DMS53 (cell line): ENCODE results near the gene CHD5.

Experiments
- DNase-seq: peaks from one replicate; lab custom pipeline; 2025; lab: John Stamatoyannopoulos, UW

The CHD5 gene

DNA sequence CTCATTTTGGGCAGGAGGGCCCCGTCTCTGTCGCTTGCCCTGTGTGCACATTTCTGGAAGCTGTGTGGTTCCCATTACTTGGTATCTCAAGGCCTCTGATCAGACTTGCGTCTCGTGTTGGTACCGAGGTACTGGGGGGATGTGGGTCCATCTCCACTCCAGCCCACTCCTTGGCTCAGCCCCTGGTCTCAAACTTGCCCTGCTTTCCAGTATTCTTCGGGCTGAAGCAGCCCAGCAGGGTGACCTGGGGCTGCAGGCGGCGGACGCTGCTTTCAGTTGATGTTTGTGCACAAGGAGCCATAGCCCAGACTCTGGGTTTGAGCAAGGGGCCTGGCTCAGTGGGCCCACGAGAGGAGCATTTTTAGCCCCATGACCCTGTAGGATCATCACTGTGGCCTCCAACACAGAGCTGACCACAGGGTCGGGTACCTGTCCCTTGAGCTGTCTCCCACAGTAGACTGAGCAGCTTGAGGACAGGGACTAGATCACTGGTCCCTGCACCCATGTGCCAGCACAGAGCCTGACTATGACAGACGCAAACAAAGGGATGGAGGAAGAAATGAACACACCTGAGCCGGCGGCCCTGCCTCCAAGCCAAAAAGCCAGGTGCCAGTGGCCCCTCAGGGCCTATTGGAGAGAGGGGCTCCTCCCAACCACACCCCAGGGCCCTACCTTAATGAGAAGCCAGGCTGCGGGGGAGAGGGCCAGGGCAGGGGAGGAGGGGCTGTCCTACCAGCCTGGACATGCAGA is 46.8 kb downstream of the CHD5 start:
- DNase-seq: no peak

DNA sequence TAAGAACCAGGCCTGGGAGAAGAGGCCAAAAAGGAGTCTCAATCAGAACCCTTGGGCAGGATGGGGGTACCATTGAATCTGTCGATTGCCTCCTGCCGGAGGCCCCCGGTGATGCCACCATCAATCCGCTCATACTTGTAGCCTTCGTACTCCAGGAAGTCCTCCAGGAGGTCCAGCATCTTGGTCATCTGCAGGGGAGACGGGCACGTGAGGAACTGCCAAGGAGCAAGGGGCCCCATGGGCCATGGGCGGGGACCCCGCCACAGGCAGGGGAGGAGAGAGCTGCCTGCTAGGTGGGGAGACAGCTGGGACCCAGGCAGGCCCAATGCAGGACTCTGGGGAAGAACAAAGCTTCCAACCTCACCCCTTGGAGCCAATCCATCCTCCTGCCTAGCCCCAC is 48.6 kb downstream of the CHD5 start:
- no peak for DNase-seq

DNA sequence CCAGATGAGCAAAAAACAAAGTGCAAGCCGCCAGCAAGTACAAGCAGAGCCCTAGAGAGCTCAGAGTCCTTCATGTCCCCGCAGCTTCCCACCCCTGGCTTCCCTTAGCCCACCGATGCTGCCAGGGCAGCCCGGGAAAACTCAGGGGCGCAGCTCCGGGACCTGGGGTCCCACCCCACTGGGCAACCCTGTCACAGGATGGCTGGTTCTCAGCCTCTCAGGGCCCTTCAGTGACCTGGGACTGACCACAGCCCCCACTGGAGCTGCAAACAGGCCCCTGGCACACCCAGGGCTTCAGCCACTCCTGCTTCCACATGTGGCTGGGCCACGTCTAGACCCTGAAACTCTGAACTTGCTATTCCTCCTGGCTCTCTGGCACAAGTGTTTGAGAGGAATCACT is 49.5 kb downstream of the CHD5 start:
- DNase-seq: no peak

DNA sequence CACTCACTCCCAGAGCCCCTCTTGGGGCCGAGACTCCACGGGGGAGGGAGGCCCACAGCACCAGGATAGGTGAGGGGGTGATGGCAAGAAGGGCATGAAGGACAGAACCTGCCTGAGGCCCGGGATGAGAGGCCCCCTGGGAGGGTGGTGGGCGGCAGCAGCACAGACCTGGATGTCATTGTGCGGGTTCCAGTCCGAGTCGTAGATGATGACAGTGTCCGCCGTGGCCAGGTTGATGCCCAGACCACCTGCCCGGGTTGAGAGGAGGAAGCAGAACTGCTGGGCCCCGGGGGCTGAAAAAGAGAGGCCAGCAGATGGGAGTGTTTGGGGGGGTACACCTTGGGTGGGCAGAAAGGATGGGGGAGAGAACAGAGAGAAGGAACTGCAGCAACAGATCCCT is 50.1 kb downstream of the CHD5 start:
- DNase-seq: no peak

DNA sequence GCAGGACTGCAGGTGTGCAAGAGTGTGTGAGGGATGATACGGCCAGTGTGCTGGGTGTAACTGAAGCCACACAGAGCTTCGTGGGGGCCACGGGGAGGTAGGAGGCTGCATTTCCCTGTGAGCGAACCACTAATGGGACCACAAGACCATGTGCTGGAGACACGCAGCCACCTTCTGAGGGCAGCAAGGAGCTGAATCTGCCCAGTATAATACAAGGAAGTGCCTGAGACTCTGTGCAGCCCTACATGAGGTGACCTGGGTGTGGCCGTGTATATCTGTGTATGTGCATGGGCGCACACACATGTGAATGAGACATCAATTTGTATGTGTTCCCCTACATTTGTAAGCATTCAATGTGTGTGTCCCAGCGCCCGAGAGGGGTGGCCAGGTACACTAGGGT is 50.8 kb downstream of the CHD5 start:
- DNase-seq: peak; percentile 22

DNA sequence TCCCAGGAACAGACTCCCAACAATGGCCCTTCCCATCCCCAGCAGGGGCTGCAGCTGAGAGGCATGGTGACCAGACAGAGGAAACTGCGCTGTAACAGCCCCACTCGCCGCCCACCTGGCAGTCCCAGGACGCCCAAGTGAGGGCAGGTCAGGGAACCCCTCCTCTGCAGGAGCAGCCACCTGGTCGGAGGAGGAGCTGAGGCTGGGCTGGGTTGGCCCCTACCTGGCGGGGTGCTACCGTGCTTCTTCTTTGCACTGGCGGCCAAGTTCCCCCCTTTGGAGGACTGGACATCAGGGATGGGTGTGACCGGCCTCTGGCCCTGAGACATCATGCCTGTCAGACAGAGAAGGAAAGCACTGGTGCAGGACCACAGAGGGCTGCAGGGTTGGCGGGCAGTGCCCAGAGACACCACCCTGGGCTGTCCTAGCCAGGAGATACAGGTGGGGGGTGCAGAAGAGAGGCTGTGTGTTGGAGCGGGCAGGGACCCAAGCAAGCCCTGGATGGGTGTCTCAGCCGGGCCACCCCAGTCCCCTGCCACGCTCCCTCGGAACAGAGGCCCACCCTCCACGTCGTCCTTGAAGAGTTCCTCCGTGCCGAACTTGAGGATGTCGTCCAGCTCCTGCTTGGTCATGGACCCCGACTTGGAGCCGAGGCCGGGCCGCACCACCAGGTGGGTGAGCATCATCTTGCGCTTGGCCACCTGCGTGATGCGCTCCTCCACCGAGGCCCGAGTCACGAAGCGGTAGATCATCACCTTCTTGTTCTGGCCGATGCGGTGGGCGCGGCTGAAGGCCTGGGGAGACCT is 51.6 kb downstream of the CHD5 start:
- DNase-seq: peak; percentile 50

DNA sequence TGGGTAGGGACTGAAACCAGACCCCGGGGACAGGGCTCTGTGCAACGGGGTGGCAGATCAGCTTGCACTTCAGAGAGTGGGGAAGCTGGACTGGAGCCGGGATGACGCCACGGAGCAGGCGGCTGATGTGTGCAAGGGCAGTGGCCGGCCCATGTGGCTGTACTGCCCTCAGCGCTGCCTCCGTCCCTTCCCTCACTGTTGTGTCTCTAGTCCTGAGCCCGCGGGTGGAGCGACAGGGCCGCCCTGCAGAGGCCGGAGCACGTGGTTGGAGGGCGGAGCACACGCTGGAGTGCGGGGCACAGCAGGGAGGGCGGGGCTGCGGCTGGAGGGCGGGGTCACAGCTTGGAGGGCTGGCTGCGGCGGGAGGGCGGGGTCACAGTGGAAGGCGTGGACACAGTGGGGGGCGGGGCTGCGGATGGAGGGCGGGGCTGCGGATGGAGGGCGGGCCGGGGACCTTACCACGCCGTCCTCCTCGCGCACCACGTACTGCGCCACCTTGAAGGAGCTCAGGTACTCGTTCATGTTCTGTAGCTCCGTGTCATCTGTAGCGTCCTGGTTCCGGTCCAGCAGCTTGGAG is 52.4 kb downstream of the CHD5 start:
- DNase-seq: peak; percentile 97

DNA sequence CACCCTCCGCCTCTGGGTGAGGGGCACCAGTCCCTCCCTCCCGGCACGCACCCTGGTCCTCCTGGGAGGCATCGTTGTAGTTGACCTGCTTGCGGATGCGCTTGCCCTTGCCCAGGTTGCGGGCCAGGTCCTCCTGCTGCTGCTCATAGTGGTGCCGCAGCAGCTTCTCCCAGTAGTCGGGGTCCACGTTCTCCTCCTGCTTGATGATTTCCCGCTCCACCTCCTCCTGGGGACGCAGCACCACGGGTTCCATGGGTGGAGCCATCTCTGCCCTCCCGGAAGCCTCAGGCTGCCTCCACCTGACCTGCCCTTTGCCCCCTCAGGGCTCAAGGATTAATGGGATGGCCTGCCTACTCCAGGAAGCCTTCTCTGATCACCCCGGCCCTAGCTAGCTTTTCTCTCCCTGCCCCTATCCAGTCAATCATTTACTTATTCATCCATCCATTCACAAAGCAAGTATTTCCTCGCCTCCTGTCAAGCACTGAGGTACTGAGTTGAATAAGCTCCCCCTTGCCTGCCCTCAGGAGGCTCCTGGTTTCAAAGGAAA is 53.5 kb downstream of the CHD5 start:
- DNase-seq: peak; percentile 28

DNA sequence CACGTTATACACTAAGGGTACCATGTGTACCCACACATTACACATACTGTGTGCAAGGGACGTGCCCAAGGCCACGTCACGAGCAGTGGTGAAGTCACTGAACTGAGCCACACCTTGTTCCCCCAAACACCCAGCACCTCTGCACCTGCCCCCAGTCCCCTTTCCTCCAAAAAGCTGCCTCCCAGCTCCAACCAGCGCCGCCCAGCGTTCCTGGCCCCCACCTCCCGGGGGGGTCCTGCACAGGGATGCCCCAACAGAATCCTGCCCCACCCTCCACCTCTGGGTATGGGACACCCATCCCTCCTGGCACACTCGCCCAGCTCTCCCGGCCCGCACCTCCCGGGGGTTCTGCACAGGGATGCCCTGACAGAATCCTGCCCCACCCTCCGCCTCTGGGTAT is 54.1 kb downstream of the CHD5 start:
- no peak for DNase-seq

DNA sequence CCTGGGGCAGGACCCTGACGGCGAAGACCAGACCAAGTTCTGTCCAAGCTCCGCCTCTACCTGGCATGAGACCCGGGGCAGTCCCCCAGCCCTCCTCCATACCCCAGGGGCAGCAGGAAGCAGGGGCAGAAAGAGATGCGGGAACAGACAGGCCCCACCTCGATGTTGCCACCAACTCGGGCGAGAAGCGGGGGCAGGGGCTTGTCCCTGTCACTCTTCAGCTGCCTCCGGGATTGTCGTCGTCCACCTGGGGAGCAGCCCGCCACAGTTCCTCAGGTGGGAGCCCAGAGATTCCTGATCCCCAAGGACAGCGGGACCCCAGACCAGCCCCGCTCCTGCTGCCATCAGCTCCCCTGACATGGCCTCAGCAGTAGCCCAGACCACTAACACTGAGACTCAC is 54.8 kb downstream of the CHD5 start:
- no peak for DNase-seq

DNA sequence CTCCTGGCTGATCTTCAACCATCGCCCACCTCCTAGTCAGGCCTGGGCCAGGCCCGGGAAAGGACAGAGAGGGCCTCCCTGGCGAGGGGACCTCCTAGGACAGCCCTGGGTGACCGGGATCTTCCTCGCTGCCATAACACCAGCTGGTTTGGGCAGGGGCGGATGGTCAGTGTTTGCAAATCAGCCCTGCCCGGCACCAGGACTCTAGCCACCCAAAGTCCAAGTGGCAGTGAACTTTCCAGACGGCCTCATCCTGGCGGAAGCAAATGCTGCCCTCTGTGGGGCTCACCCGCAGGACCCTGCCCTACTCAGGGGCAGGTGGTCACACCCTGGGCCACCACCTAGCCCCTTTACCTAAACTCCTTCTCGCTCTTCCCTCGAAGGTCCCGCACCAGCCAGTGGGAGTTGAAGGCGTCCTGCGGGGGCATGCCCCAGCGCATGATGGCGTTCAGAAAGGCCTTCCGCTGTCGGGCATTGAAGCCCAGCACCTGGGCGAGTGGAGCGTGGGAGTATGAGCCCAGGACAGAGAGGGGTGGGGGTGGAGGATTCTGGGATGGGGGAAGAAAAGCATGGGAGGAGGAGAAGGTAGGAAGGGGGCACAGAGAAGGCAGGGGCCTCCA is 55.3 kb downstream of the CHD5 start:
- no peak for DNase-seq

DNA sequence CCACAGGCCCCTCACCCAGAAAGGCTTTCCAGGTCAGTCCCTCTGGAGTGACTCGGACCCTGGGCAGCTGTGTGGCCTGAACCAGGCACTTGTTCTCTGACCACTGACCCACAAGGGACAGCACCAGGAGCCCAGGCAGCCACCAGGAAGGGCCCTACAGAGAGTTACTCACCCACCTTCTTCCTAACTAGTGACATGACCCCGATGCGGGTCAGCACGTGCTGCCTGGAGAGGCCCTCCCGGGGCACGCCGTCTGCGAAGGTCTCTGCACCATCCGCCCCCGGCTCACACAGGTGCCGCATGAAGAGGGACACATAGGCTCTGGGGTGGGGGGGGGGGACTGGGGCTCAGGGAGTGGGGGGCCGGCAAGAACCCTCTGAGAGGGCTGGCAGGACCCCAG is 55.8 kb downstream of the CHD5 start:
- DNase-seq: no peak

DNA sequence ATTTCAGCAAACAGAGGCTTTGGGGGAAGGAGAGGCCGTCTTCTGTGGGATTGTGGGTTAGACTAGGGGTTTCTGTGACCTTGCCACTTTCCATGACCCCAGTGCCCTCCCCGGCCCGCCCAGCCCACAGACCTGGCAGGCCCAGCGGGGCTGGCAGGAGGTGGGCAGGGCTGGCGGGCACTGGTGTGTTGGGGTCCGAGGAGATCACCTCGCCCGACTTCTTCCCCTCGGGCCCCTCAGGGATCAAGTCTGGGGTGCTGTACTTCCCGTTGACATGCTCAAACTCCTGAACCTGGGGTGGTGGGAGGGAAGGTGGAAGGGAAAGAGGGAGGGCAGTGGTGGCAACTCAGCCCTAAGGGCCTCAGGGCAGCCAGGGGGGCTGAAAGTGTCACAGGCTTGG is 56.3 kb downstream of the CHD5 start:
- DNase-seq: no peak

DNA sequence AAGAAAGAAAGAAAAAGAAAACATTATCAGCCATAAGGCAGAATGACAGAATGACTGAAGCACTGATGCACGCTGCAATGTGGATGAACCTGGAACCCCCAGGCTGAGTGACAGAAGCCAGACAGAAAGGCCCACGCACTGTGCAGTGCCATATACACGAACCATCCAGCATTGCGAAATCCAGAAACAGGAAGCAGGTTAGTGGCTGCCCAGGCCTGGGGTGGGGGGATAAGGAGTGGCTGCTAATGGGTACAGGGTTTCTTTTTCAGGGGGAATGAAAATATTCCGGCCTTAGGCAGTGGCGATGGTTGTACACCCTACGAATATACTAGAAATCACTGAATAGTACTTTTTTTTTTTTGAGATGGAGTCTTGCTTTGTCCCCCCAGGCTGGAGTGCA is 57.0 kb downstream of the CHD5 start:
- no peak for DNase-seq

DNA sequence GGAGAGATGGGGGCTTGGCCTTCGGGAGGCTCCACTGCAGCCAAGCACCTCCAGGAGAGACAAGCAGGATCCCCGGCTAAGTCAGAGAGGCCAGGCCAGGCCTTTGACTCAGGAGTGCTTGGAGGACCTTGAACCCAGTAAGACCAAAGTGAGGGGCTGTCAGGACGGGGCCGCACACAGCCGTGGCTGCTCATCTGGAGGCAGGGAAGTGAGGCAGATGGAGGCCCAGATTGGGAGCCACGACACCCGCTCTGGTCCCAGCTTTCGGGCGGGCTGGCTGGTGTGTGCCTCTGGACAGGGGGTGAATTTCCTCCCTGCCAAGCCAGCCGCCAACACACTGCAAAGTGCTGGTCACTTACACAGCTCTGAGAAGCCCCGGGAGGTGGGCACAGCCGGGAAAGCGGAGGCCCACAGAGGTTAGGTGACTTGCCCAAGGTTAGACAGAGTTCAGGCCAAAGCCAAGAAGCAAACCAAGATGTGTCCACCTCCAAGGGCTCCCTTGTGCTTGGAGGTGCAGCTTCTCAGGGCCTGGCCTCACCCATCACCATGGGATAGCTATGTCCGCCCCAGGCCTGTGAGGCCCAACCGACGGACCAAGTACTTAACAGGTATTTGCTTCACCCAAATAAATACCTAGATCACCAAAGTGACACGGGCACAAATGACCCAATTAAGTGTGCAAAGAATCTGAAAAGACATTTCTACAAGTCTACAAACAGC is 58.3 kb downstream of the CHD5 start:
- no peak for DNase-seq

DNA sequence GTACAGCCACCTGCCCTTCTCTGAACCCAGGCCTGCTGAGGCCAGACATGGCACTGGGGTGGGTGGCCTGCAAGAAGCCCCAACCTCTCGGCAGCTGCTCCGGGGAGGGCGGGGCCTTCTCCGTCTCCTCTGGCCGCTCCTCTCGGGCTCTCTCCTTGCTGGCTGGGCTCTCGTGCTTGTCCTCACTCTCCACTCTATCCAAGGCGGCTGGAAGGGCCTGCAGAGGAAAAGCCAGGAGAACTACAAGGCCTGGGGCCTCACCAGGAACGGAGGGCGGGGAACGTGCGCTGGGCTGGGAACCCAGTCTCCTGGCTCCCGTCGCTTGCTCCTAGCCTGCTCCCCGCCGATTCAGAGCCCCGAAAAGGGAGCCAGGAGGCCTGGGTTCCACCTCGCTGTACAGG is 59.1 kb downstream of the CHD5 start:
- DNase-seq: no peak

DNA sequence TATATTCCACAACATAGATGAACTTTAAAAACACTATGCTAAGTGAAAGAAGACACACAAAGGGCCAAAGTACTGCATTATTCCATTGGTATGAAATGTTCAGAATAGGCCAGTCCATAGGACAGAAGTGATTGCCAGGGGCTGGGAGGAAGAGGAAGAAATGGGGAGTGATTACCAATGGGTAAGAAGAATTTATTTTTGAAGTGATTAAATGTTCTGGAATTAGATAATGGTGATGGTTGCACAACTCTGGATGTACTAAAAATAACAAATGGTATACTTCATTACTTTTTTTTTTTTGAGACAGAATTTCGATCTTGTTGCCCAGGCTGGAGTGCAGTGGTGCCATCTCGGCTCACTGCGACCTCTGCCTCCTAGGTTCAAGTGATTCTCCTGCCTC is 61.7 kb downstream of the CHD5 start:
- no peak for DNase-seq

DNA sequence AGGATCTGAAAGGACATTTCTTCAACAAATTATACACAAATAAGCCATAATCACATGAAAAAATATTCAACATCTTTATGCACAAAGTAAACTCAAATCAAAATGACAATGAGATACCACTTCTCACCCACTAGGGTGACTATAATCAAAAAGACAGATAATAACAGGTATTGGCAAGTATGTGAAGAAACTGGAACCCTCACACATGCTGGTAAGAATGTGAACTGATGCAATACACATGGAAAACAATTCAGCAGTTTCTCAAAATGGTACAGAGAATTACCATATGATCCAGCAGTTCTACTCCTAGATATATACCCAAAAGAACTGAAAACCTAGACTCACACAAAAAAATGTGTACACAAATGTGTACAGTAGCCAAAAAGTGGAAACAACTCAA is 62.5 kb downstream of the CHD5 start:
- no peak for DNase-seq

DNA sequence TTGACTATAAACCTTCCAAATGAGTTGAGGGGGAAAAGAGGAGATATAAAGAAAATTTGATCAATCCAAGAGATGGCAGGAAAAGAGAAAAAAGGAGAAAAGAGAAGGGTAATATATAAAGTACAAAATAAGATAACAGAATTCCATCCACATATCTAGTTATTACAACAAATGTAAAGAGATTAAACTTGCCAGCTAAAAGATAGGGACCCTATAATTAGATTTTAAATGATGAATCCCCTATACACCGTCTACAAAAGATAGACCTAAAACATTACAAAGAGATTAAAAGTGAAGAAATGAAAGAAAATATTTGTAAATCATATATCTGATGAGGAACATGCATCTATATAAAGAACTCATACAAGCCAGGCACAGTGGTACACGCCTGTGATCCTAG is 63.1 kb downstream of the CHD5 start:
- DNase-seq: no peak

DNA sequence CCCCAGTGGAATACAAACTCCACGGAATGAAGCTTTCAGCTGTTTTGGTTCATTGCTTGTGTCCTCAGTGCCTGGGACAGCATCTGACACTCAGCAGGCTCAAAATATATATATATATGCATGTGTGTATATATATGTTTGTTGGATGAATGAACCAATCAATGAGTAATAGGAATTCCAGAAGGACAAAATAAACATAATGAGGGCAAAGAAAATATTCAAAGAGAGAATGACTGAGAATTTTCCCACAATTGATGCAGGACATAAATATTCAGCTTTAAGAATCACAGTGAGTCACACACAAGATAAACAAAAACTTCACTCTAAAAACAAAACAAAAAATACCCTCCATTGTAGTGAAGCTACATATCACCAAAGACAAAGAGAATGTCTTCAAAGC is 64.0 kb downstream of the CHD5 start:
- peak; percentile 21 for DNase-seq

DNA sequence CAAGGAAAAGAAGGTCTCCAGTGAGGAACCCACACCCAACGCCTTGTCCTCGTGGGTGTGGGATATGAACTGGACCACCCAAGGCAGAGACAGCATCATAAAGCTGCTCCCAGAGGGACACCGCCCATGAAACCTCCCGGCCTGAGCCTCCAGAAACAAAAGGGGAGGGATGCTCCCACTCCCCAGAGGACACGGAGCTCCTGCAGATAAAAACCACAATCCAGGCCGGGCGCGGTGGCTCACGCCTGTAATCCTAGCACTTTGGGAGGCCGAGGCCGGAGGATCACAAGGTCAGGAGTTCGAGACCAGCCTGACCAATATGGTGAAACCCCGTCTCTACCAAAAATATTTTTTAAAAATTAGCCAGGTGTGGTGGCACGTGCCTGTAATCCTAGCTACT is 66.4 kb downstream of the CHD5 start:
- DNase-seq: no peak

DNA sequence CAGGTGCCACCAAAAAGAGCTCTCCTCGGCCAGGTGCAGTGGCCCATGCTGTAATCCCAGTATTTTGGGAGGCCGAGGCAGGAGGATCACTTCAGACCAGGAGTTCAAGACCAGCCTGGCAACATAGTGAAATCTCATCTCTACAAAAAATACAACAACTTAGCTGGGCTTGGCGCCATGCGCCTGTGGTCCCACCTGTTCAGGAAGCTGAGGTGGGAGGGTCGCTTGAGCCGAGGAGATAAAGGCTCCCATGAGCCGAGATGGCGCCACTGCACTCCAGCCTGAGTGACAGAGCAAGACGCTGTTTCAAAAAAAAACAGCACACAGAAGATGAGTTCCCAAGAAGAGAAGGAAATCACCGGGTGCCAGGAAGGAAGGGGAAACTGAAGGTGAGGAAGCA is 67.0 kb downstream of the CHD5 start:
- no peak for DNase-seq
